Activated T-cell treated with anti-CD3 and anti-CD28 coated beads, Interleukin-2, amount 50 U/mL, for 1 hour (primary cell): Measurements from ENCODE around the gene CAMK2N2.

Experiments used
- DNase-seq: peaks from one replicate; pipeline ENCODE4 v3.0.0-alpha.2; 2020

Gene CAMK2N2

GRCh38 chr3:184261270-184261853, at the start of gene CAMK2N2:
Gene CAMK2N2, minus strand, starts transcription at chr3:184261553. Its CDS starts 268 bp downstream, at chr3:184261285.
- peak; percentile 62 for DNase-seq

DNA sequence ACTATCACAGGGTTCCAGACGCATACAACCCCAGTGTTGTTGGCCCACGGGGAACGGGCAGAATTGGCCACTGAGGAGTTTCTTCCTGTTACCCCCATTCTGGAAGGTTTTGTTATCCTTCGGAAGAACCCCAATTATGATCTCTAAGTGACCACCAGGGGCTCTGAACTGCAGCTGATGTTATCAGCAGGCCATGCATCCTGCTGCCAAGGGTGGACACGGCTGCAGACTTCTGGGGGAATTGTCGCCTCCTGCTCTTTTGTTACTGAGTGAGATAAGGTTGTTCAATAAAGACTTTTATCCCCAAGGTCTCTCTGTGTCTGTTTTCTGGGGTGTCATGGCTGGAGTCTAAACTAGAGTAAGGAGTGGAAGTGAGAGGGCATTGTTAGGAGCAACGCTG, 47.4 kb upstream of the CAMK2N2 start:
- DNase-seq = no peak

DNA sequence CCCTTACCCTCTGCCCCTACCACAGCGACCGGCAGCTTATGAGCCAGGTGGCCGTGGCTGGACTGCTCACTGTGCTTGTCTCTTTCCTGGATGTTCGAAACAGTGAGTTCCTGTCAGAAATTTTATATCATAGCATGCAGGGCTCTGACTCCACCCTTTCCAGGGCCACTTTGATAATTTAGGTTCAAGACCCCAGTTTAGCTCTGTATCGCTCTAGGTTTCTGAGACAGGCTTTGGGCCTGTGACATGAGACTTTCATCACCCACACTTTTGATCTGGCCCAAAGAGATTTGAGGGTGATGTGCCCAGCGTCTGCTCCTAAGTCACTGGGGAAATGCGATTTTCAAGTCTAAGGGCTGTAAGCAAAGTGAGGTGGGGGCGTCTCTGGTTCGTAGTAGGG, 46.6 kb upstream of the CAMK2N2 start:
- no peak for DNase-seq

DNA sequence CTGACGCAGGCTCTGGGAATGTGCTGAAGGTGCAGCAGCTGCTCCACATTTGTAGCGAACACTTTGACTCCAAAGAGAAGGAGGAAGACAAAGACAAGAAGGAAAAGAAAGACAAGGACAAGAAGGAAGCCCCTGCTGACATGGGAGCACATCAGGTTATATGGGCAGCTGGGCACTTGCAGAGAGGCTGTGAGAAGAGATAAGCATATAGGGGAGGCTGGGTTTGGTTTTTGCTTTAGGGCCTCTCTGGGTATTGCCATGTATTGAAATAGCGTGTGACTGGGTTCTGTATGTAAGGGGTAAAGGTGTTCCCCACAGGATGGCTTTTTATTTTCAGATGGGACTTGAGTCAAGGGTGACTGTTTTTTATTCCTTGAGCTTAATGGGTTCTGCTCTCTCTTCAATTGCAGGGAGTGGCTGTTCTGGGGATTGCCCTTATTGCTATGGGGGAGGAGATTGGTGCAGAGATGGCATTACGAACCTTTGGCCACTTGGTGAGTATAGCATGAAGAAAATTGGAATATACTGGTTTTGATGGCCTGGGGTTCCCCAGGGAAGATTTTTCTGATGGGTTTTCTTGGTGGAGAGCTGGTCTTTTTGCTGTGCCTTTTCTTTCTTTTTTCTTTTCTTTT, 45.1 kb upstream of the CAMK2N2 start:
- no peak for DNase-seq

DNA sequence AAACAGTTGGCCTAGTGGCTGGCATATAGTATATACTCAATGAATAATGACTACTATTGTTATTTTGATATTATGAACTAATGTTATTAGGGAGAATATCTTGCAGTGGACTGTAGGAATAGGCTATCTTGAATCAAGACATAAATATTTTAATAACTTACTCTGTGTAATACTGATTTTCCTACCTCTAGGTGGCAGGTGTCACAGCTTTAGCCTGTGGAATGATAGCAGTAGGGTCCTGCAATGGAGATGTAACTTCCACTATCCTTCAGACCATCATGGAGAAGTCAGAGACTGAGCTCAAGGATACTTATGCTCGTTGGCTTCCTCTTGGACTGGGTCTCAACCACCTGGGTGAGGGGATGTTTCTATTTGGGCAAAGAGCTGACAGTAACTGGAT, 44.2 kb upstream of the CAMK2N2 start:
- no peak for DNase-seq

DNA sequence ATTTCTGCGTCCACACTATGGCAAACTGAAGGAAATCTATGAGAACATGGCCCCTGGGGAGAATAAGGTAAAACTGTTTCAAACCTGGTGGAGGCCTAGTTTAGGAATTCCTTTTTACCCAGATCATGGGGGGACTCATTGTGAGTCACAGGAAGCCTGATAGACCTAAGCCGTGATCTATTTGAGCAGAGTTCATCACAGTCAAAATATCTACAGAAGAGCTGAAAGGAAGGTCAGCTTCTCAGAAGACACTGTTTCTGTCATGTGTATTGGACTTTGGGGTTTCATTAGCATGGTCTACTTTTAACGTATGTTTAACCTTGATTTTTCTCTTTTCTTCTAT, 39.0 kb upstream of the CAMK2N2 start:
- no peak for DNase-seq

GRCh38 chr3:184299488-184300377, 38.4 kb upstream of the CAMK2N2 start:
- DNase-seq = no peak

DNA sequence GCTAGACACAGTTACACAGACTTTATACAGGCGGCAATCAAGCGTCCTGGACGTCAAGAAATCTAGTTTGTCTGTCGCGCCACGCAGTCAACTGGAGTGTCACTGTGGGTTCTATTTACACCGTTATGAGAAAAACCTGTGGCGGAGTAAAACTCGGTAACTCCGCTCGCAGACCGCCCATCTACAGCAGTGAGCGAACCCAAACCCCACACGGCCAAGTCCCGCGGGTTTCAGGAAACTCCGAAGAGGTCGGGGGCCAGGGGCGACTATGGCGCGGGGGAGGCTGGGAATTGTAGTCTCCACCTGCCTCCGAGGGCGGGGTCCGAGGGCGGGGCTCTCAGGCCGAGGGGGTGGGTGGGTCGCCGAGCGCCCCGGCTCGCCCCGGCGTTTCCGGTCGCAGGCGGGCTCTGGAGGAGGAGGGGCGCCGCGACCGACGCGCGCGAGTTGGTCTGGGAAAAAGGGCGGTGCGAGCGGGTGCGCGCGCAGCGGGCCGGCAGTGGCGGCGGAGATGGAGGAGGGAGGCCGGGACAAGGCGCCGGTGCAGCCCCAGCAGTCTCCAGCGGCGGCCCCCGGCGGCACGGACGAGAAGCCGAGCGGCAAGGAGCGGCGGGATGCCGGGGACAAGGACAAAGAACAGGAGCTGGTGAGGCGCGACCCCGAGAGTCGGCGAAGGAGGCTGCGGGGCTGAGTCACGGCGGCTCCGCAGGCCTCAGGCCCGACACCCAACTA, 37.6 kb upstream of the CAMK2N2 start, which contains the start of gene PSMD2:
Gene PSMD2 (plus strand): TSS at position 483 of the 729 bp plus-strand sequence. CDS start 26 bp downstream, at position 509.
- DNase-seq = peak; percentile 98

GRCh38 chr3:184296616-184297015, 35.3 kb upstream of the CAMK2N2 start:
- no peak for DNase-seq

DNA sequence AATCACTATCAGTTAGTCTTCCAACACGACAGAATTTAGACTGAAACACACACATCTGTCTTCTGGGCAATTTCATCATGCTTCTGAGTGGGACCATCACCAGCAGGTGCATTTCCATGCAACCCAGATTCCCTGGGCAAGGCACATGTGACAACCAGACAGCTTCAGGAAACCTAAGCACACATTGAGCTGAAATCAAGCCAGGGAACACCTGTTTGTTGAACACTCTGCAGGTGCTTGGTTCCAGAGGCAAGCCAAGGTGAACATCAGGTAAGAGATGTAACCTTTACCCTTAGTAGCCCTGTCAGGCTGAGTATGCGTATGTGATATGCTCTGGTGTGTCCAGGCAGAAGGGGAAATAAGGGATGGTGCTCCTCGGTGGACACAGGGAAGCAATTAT, 34.4 kb upstream of the CAMK2N2 start:
- no peak for DNase-seq

DNA sequence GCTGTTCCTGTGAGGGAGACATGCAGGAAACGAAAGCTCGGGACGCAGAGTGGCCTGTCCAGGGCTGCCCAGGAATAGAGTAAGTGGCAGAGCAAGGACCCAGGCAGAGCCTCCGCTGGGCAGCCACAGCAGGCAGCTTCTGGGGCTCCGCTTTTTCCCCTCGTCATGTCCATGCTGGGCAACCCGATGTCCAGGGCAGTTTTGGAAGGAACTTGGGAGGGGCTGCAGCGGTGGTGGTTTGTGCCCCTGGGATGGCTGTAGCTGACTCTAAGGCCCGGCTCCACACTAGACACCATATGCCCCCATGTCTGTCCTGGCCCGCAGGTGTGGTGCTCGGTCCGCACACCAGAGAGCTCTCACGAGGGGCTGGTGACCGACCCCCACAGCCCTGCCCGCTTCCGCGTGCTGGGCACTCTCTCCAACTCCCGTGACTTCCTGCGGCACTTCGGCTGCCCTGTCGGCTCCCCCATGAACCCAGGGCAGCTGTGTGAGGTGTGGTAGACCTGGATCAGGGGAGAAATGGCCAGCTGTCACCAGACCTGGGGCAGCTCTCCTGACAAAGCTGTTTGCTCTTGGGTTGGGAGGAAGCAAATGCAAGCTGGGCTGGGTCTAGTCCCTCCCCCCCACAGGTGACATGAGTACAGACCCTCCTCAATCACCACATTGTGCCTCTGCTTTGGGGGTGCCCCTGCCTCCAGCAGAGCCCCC, 30.5 kb upstream of the CAMK2N2 start:
- no peak for DNase-seq

- DNase-seq = no peak
Observed at GRCh38 chr3:184291044-184291737, 29.8 kb upstream of the CAMK2N2 start.

- DNase-seq = no peak
Observed at GRCh38 chr3:184290331-184290730, 29.0 kb upstream of the CAMK2N2 start.

DNA sequence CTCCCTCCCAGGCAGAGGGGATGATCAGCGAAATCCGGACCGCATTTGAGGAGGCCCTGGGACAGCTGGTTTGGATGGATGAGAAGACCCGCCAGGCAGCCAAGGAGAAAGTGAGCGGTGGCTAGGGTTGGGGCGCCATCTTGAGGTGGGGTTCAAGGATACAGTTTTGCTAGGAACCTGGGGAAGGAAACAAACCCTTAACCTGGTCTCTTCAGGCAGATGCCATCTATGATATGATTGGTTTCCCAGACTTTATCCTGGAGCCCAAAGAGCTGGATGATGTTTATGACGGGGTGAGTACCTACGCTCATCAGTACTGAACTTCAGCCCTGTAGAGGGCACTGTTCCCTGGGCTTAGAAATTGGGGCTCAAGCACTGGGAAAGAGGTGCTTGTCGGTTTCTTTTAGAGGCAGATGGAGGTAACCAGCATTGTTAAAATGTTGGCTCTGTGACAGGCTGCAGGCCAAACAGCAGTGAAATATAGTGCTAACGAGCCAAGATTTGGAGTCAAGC, 28.1 kb upstream of the CAMK2N2 start:
- DNase-seq = peak; percentile 63

- peak; percentile 31 for DNase-seq
Observed at GRCh38 chr3:184284696-184285095, 23.3 kb upstream of the CAMK2N2 start.

DNA sequence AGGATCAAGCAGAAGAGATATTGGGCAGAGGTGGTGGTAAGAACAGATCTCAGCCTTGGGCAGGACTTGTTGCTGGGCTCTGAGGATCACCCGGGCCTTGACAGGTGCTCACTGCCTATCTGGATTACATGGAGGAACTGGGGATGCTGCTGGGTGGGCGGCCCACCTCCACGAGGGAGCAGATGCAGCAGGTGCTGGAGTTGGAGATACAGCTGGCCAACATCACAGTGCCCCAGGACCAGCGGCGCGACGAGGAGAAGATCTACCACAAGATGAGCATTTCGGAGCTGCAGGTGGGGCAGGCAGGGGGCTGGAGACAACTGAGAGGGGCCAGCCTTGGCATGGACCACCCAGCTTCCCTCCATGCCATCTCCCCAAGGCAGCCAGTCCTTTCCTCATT, 22.3 kb upstream of the CAMK2N2 start:
- no peak for DNase-seq

DNA sequence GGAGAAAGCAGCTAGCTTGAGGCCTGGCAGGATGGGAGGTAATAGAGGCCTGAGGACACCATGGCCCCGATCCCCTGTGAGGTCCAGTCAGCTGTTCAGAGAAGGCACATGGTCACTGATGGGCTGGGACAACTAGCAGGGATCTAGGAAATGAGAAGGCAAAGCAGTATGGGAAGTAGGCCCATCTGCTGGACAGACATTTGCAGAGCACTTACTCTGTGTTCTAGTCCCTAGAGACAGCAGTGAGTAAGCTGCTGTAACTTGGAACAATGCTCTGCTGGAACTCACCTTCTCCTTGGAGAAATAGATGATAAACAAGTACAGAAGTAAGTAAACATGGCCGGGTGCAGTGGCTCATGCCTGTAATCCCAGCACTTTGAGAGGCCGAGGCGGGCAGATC, 21.6 kb upstream of the CAMK2N2 start:
- no peak for DNase-seq

DNA sequence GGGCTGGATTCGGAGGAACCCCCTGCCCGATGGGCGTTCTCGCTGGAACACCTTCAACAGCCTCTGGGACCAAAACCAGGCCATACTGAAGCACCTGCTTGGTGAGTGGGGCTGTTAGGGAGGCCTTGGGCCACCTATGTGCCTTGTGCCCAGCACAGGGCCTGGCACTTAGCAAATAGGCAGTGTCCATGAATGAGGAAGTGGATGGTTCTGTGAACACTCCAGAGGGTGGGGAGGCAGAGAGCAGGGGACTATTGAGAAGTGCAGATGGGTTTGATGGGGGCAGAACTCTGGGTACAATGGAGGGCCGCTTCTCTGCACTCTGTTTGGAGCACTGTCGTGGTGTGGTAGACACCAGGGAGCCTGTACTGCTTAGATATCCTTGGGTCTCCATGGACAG, 16.0 kb upstream of the CAMK2N2 start:
- DNase-seq = no peak

DNA sequence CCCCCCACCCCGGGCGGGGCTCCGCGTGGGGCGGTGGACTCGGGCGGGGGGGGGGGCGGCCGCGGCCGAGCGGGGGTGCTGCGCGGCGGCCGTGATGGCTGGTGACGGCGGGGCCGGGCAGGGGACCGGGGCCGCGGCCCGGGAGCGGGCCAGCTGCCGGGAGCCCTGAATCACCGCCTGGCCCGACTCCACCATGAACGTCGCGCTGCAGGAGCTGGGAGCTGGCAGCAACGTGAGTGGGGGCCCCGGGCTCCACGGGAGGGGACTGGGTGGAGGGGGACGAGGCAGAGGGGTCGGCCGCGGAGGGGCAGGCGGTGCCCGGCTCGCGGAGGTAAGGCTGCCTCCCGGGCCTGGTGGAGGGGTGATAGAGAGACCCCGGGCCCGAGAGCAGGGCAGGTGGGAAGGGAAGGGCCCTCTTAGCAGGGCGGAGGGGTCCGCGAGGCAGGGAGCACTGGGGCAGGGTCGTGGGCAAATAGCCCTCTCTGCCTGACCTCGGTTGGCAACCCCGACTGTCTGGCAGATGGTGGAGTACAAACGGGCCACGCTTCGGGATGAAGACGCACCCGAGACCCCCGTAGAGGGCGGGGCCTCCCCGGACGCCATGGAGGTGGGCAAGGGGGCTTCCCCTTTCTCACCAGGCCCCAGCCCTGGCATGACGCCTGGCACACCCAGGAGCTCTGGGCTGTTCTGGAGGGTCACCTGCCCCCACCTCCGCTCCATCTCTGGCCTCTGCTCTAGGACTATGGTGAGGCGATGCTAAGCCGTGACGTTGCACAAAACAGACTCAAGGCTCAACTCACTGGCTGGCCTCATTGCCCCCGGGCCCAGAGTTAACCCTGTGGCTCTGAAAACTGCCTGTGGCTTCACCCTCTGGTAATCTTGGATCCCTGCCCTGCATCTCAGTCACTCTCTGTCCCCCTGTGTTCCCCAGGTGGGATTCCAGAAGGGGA, 14.9 kb upstream of the CAMK2N2 start, which contains the start of gene ECE2:
Gene ECE2 (plus strand): TSS at position 62 of the 950 bp plus-strand sequence. CDS start 132 bp downstream, at position 194.
- no peak for DNase-seq

DNA sequence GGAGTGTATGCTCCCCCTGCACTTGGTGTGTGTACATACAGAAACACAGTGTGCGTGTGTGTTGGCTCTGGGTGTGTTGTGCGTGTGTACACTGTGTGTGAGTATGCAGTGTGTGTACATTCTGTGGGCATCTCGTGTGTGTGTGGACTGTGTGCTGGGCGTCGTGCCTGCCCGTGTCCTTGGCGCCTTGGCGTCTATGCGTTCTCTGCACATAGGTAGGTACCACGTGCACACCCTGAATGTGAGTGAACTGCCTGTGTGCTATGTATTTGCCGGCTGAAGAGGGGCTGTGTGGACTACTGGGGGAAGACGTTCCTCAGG, 14.0 kb upstream of the CAMK2N2 start:
- DNase-seq = no peak

- no peak for DNase-seq
Observed at GRCh38 chr3:184272269-184272668, 10.9 kb upstream of the CAMK2N2 start.
